Uterus (tissue), 2 donors: ENCODE measurements around the gene TBP.

Experiments
- POLR2A ChIP-seq, 2 donors: fragments of 450-650 bp; IDR thresholded peaks; one replicate each; pipeline ENCODE4 v1.6.1; 2016; ENCODE audit warnings: antibody characterized with exemption in 2 of 2, mild to moderate bottlenecking in 1 of 2, moderate library complexity in 1 of 2
- TF ChIP-seq, protein P1 (sequence below), 4 experiments: fragments of 200-600 bp in 2 of 4; fragments of 450-650 bp in 2 of 4; sonication (generic) in 2 of 4; IDR thresholded peaks; one replicate each; pipeline ENCODE4 v1.5.1; 2016 to 2019; ENCODE audit warnings: antibody characterized with exemption in 4 of 4, mild to moderate bottlenecking in 2 of 4, moderate library complexity in 1 of 4

DNA sequence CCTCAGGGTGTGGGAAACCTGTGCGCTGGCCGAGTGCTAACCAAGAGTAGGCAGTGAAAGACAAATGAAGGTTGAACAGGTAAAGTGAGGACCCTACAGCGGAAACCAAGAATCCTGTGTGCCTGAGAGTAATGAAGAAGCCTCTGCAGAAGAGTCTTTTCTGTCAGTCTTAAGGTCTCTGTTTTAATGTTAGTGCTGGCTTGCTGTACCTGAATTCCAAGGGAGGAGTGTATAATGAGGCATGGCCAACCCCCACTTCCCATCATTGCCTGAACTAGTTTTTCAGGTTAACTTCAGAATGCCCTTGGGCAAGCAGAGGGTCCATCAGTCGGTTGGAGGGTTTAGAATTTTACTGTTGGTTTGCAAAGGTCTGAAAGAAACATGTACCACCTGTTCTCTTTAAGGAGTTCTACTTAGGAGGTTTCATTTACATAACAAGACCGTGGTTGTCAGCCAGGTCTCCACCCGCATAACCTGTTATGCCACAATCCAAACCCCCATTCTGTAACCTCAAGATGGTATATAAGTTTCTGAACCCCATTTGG lies 30.9 kb downstream of the TBP start:
- TF ChIP-seq, protein P1, sequence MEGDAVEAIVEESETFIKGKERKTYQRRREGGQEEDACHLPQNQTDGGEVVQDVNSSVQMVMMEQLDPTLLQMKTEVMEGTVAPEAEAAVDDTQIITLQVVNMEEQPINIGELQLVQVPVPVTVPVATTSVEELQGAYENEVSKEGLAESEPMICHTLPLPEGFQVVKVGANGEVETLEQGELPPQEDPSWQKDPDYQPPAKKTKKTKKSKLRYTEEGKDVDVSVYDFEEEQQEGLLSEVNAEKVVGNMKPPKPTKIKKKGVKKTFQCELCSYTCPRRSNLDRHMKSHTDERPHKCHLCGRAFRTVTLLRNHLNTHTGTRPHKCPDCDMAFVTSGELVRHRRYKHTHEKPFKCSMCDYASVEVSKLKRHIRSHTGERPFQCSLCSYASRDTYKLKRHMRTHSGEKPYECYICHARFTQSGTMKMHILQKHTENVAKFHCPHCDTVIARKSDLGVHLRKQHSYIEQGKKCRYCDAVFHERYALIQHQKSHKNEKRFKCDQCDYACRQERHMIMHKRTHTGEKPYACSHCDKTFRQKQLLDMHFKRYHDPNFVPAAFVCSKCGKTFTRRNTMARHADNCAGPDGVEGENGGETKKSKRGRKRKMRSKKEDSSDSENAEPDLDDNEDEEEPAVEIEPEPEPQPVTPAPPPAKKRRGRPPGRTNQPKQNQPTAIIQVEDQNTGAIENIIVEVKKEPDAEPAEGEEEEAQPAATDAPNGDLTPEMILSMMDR (IDR thresholded peaks at IDR 0.05), result peak in 1 of 4 experiments; percentile 1
- TF ChIP-seq POLR2A (IDR thresholded peaks at IDR 0.05), result no peak
